CD4-positive, alpha-beta T cell treated with Interleukin-15 for 4 hours (primary cell): ENCODE results near the gene NDRG3.
A peak's percentile ranks its signal among the peaks of the same experiment; 100 is the strongest.
"Not testable (repeated sequence)": the region's sequence is repeated elsewhere in the genome, so short reads cannot be mapped to it uniquely, and the experiment has no call there.

Source experiments
- DNase-seq: peaks from one replicate; pipeline ENCODE4 v3.0.0-alpha.2; 2020; ENCODE audit warnings: low spot score

NDRG3 gene

GRCh38 chr20:36644032-36644705 is 101.7 kb downstream of the NDRG3 start:
- peak; percentile 63 for DNase-seq

- no peak for DNase-seq
Observed at GRCh38 chr20:36642136-36642535, 103.8 kb downstream of the NDRG3 start.

GRCh38 chr20:36641506-36641843 is 104.4 kb downstream of the NDRG3 start:
- no peak for DNase-seq

GRCh38 chr20:36638876-36639400 is 107.0 kb downstream of the NDRG3 start:
- not testable (repeated sequence) for DNase-seq

- no peak for DNase-seq
Observed at GRCh38 chr20:36634342-36634741, 111.5 kb downstream of the NDRG3 start.

- DNase-seq: no peak
Observed at GRCh38 chr20:36633285-36633772, 112.6 kb downstream of the NDRG3 start.

GRCh38 chr20:36632487-36633284 is 113.2 kb downstream of the NDRG3 start:
- no peak for DNase-seq

GRCh38 chr20:36632147-36632486 is 113.8 kb downstream of the NDRG3 start:
- no peak for DNase-seq

GRCh38 chr20:36631646-36632045 is 114.2 kb downstream of the NDRG3 start:
- DNase-seq: no peak

GRCh38 chr20:36629719-36630681 is 115.9 kb downstream of the NDRG3 start:
- DNase-seq: peak; percentile 42

GRCh38 chr20:36628076-36628475 is 117.8 kb downstream of the NDRG3 start:
- DNase-seq: peak; percentile 45

GRCh38 chr20:36624944-36625324 is 121.0 kb downstream of the NDRG3 start:
- no peak for DNase-seq

- DNase-seq: no peak
Observed at GRCh38 chr20:36624068-36624943, 121.6 kb downstream of the NDRG3 start.

GRCh38 chr20:36623444-36623843 is 122.4 kb downstream of the NDRG3 start:
- no peak for DNase-seq

GRCh38 chr20:36620917-36621316 is 125.0 kb downstream of the NDRG3 start:
- no peak for DNase-seq

- DNase-seq: no peak
Observed at GRCh38 chr20:36614781-36615557, 130.9 kb downstream of the NDRG3 start.

GRCh38 chr20:36613974-36614373 is 131.9 kb downstream of the NDRG3 start:
- DNase-seq: no peak

GRCh38 chr20:36611625-36612024 is 134.3 kb downstream of the NDRG3 start:
- DNase-seq: no peak

- DNase-seq: not testable (repeated sequence)
Observed at GRCh38 chr20:36608388-36608728, 137.5 kb downstream of the NDRG3 start.

GRCh38 chr20:36607586-36608387 is 138.1 kb downstream of the NDRG3 start:
- no peak for DNase-seq
